ENCODE results near the gene CCDC181. TPM values are rescaled to one million over a fixed set of nuclear protein-coding genes. Genes with fewer than 3 reads are reported as not detected.

The CCDC181 gene
- total and polyA plus RNA-seq, 2 of the 8 experiments (the other 6 are each of a cell fraction or from before 2014, with no cell fraction given): 1.2 to 3.7 TPM

- TF ChIP-seq, protein P1, sequence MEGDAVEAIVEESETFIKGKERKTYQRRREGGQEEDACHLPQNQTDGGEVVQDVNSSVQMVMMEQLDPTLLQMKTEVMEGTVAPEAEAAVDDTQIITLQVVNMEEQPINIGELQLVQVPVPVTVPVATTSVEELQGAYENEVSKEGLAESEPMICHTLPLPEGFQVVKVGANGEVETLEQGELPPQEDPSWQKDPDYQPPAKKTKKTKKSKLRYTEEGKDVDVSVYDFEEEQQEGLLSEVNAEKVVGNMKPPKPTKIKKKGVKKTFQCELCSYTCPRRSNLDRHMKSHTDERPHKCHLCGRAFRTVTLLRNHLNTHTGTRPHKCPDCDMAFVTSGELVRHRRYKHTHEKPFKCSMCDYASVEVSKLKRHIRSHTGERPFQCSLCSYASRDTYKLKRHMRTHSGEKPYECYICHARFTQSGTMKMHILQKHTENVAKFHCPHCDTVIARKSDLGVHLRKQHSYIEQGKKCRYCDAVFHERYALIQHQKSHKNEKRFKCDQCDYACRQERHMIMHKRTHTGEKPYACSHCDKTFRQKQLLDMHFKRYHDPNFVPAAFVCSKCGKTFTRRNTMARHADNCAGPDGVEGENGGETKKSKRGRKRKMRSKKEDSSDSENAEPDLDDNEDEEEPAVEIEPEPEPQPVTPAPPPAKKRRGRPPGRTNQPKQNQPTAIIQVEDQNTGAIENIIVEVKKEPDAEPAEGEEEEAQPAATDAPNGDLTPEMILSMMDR (IDR thresholded peaks at IDR 0.05; ENCODE audit: control extremely low read depth in 1 of 3, insufficient read depth in 1 of 3, low read depth in 1 of 3, low read length in 3 of 3): no peak
- TF ChIP-seq CBX5 (IDR thresholded peaks at IDR 0.05; ENCODE audit: low read depth, low read length): no peak
- TF ChIP-seq SIRT6 (IDR thresholded peaks at IDR 0.05; ENCODE audit: low read length): no peak
- TF ChIP-seq GABPA (IDR thresholded peaks at IDR 0.05; ENCODE audit: borderline replicate concordance, insufficient read depth, low read length): no peak
- TF ChIP-seq SIX5 (IDR thresholded peaks at IDR 0.05; ENCODE audit: low read depth, low read length): no peak
- no peak for TF ChIP-seq SP1 (IDR thresholded peaks at IDR 0.05; ENCODE audit: low read depth, low read length)
- no peak for TF ChIP-seq KDM5A (IDR thresholded peaks at IDR 0.05; ENCODE audit: low read length)
Measured at GRCh38 chr1:169363046-169363730, 64.1 kb downstream of the CCDC181 start (continued).
